Activated CD8-positive, alpha-beta memory T cell treated with anti-CD3 and anti-CD28 coated beads, Interleukin-2, amount 50 U/mL, for 4 hours (primary cell): ENCODE measurements around the gene FGF2.
"Not testable (repeated sequence)": the region's sequence is repeated elsewhere in the genome, so short reads cannot be mapped to it uniquely, and the experiment has no call there.

Experiments
- DNase-seq: peaks from one replicate; pipeline ENCODE4 v3.0.0-alpha.2; 2020

FGF2 gene

DNA sequence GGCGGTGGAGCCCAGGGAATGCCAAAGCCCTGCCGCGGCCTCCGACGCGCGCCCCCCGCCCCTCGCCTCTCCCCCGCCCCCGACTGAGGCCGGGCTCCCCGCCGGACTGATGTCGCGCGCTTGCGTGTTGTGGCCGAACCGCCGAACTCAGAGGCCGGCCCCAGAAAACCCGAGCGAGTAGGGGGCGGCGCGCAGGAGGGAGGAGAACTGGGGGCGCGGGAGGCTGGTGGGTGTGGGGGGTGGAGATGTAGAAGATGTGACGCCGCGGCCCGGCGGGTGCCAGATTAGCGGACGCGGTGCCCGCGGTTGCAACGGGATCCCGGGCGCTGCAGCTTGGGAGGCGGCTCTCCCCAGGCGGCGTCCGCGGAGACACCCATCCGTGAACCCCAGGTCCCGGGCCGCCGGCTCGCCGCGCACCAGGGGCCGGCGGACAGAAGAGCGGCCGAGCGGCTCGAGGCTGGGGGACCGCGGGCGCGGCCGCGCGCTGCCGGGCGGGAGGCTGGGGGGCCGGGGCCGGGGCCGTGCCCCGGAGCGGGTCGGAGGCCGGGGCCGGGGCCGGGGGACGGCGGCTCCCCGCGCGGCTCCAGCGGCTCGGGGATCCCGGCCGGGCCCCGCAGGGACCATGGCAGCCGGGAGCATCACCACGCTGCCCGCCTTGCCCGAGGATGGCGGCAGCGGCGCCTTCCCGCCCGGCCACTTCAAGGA is at the start of gene FGF2:
FGF2 (plus strand) TSS at position 279 of the 705 bp plus-strand sequence; CDS start at position 623, 344 bp downstream.
- DNase-seq, result no peak

DNA sequence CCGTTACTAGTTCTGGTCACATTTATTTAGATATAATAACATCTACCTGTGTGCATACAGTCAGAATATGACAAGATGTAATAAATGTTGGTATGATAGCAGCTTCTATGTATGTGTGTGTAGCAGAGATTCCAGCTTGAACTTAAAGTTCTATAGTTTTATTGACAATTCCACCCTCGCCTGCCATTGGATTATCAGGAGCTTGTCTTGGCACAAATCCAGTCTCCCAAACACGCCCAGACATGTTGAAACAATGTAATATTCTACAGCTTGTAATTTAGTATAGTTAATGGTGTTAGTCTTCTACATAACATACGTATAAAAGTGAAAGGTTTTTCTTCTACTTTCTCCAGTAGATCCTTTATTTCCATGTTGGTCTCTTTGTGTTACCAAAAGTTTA is 49.7 kb upstream of the FGF2 start:
- DNase-seq, result no peak

- DNase-seq, result no peak
Observed at GRCh38 chr4:122777846-122778673, 48.6 kb upstream of the FGF2 start.

- no peak for DNase-seq
Observed at GRCh38 chr4:122781486-122781885, 45.1 kb upstream of the FGF2 start.

DNA sequence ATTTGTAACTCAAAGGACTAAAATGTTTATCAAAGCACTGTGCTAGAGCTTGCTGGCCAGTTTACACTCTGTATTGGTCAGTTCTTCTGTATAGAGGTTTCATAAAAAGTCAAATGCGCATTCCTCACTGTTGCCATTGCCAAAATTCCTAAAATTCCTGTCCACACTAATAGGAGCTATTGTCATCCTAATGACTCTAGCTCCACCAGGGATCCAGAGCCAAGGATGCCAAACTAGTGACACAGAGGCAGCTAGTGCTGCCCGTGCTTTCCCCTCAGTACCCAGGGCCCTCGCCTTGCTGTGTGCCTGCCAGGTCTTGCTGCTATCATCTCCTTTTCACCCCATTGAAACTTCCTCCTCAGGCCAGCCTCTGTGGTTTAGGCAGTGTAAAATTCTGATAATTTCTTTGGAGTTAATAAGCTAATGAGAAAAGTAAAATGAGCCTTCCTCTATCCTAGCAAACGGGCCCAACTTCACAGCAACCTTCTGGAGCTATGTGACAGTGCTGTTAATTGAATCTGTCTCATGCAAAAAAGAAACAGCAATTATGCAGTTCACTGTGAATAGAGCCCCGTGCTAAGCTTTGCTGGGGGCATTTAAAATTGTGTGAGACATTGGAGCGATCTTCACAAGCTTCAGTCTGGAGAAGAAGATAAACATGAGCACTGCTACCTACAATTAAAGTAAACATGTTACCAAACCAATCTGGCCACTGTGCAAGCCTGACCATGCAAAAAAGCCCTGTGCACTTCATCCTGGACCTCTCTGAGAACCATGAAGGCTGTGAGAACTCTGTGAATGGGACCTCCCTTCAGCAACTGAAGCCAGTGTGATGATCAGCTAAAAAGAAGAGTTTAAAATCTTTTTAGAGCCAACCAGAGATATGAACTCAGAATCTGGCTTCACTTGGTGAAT is 43.1 kb upstream of the FGF2 start:
- DNase-seq, result no peak

DNA sequence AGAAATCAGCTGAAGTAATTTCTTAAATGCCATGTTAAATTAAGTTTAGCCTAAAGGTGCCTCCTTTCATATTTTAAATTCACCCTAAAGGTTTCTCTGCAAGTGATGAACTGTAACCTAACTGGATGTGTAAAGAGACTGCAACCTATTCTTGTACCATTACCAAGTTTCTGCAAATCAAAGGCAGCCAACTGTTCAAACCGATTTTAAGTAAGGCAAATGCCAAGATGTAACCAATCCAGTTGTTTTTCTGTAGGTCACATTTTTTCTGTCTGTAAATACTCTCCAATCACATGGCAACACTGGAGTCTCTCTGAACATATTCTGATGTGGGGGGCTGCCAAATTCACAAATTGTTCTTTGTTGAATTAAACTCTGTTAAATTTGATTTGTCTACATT is 42.4 kb upstream of the FGF2 start:
- DNase-seq, result no peak

DNA sequence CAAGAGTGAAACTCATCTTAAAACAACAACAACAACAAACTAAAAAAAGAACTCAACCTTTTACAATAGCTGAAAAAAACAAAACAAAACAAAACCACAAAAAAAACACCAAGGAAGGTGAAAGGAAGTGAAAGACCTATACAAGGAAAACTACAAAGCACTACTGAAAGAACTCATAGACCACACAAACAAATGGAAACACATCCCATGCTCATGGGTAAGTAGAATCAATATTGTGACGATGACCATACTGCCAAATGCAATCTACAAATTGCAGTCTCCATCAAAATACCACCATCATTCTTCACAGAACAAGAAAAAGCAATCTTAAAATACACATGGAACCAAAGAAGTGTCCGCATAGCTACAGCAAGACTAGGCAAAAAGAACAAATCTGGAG is 41.5 kb upstream of the FGF2 start:
- no peak for DNase-seq

DNA sequence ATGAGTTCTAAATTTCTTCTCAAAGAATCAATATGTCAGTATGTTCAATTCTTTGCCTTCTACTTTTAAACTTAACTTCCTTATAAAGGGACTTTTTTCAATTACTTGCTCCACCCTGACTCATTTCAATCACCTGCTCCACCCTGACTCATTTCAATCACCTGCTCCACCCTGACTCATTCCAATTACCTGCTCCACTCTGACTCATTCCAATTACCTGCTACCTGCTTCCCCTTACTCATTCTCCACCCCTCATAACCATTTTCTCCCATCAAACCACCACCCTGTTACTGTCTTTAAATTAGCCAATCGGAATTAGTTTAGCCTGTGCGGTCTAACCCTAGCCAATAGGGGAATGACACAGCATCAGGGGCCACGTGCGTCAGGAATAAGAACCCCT is 40.3 kb upstream of the FGF2 start:
- not testable (repeated sequence) for DNase-seq

DNA sequence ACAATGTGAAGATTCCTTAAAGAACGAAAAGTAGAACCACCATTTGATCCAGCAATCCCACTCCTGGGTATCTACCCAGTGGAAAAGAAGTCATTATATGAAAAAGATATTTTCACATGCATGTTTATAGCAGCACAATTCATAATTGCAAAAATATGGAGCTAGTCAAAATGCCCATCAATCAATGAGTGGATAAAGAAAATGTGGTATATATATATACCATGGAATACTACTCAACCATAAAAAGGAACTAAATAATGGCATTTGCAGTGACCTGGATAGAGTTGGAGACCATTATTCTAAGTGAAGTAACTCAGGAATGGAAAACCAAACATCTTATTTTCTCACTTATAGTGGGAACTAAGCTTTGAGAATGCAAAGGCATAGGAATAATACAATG is 39.7 kb upstream of the FGF2 start:
- not testable (repeated sequence) for DNase-seq

DNA sequence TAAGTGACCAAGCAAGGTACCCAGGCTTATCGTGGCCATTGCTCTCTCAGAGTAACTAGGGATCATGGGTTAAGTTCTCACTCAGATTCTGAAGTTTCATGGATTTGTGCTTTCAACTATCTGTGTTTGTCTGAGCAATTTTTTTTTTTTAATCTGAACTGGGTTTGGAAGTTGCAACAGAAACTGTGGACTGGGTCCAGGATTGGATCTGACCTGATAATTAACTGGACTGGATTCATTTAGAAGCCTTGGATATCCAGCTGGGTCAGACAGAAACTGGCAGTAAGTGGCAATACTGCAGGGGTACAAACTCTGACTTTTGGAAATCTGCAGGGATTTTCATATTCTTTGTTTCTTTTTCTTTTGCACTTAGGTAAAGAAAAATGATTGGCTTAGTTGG is 38.7 kb upstream of the FGF2 start:
- DNase-seq, result no peak

GRCh38 chr4:122788935-122789334 is 37.7 kb upstream of the FGF2 start:
- no peak for DNase-seq

DNA sequence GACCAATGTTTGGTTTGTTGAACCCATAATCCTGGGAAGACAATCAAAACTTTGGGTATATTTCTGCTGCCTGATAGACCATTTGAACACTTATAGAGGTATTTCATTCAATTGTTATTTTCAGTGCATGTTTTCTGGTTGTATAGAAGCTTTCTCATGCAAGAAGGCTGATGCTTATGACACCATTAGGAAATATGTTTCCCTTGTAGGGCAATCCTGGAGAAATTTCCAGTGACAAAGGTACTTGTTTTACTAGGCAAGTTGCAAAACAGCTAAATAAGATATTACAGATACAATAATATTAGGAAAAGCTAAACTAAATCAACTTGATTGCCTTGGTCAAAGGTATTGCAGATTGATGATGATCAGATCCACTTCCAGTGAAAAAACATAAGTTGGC is 32.8 kb upstream of the FGF2 start:
- DNase-seq, result no peak

DNA sequence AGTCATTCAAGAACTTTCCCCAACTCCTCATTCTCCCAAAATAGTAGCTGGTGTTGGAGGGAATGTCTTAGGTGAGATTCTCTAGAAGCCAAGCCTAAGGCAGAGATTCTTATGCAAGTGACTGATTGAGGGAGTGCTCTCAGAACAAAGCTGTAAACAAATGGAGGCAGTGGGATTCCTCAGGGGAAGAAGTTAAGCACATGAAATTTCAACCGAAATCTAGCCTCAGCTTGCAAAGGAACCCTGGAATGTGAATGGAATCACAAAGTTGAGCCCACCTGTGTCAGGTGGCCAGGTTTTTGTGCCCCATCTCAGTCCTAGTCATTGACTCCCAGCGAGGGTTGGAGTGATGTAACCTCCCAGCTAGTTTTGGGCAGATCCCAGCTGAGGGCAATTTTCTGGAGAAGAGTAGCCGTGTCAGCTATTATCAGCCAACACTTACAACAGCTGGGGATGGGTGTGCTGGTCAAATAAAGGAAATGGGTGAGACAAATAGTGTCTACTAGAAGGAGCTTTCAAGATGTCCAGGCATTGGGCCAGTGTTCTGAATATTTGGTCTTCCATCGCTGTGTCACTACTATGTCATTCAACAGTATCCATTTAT is 29.7 kb upstream of the FGF2 start:
- no peak for DNase-seq

DNA sequence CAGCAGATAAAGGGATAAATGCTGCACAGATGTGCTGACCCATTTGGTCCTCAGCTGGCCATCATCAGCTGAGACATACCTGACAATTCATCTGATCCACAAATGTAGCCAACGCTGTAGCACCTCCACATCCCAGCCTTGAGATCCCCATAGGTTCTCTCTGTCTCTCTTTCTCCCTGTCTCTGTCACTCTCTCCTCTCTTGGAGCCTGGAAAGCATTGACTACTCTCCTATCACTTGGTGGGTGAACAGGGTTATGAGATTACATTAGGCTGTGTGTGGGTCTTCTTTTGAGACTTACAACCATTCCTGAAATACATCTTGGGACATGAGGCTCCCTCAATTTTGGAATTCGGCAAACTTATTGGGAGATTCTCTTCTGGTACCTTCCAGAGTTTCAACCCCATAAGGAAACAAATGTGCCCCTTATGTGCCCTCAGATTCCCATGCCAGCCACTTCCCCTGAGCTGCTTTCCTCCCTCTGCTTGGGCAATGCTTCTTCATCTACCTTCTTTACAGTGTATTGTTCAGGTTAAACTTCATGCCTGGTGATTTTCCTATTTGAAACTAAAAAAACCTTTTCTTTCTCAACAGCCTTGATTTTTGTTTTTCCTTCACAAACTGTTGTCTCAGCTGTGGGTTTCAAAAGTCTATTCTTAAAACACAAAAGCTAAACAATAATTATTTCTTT is 29.1 kb upstream of the FGF2 start:
- no peak for DNase-seq

- DNase-seq, result no peak
Observed at GRCh38 chr4:122798101-122798500, 28.5 kb upstream of the FGF2 start.

DNA sequence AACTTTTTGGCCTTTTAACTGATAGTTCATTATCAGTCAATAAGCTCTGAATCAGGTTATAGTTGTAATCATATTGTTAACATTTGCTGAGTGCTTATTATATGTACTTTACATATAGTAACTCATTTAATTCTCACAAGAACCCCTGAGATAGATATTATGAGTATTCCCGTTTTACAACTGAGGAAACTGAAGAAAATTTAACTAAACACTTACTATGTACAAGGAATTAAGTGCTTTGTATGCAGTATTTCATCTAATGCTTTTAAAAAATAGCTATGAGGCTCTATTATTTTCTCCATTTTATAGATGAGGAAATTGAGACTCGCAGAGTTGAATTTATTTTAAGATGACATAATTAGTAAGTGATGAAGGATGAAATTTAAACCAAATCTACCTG is 27.7 kb upstream of the FGF2 start:
- no peak for DNase-seq

DNA sequence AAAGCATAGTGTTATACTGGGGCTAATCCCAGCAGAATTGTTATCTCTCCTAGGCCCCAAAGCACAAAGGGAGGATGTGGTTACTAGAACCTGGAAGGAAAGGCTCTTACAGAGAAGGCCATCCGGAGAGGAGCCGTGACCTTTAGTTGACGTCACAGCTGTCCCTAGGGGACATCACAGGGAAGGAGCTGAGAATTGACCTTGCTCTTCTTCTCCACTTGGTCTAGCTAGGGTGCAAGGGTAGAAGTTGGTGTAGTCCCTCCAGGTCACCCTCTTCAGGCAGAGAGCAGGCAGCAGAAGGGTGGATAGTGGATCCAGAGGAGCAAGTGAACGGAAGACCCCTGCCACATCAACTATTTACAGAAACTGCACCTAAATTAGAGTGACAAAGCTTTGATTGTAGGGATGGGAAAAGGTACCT is 22.8 kb upstream of the FGF2 start:
- DNase-seq, result no peak

DNA sequence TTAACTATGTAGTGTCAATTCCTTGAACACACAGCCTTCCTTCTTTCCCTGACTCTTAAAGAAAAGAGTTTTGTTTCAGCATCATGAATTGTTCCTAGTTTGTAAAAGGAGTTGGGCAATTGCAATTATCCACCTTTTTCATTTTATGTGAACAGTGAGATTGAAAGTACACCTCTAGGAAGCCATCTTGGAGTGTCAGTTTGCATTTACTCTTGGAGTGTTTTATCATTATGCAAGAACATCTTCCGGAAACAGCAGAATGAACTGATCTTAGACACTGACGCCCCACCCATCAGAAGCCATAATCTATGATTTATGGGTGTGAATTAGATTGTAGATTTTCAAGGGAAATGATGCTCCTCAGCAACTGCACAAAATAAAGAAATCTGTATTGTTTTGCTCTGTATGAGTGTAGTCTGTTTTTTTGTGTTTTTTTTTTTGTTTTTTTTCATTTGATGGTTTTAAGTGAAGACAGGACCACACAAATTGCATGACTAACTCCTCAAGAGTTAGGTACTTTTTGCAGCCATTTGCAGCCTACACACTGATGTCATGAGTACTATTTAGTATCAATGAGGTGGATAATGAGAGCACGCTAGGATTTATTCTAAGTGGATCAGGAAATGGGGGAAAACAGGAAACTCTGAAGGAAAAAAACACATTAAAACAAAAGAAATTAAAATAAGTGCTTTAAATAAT is 19.5 kb upstream of the FGF2 start:
- no peak for DNase-seq

- no peak for DNase-seq
Observed at GRCh38 chr4:122810669-122811068, 16.0 kb upstream of the FGF2 start.

DNA sequence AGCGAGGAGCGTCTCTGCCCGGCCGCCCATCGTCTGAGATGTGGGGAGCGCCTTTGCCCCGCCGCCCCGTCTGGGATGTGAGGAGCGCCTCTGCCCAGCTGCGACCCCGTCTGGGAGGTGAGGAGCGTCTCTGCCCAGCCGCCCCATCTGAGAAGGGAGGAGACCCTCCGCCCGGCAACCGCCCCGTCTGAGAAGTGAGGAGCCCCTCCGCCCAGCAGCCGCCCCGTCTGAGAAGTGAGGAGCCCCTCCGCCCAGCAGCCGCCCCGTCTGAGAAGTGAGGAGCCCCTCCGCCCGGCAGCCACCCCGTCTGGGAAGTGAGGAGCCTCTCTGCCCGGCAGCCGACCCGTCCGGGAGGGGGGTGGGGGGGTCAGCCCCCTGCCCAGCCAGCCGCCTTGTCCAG is 14.8 kb upstream of the FGF2 start:
- not testable (repeated sequence) for DNase-seq

DNA sequence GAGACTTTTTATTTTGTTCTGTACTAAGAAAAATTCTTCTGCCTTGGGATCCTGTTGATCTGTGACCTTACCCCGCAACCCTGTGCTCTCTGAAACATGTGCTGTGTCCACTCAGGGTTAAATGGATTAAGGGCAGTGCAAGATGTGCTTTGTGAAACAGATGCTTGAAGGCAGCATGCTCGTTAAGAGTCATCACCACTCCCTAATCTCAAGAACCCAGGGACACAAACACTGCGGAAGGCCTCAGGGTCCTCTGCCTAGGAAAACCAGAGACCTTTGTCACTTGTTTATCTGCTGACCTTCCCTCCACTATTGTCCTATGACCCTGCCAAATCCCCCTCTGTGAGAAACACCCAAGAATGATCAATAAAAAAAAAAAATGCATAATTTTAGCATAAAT is 13.8 kb upstream of the FGF2 start:
- not testable (repeated sequence) for DNase-seq

DNA sequence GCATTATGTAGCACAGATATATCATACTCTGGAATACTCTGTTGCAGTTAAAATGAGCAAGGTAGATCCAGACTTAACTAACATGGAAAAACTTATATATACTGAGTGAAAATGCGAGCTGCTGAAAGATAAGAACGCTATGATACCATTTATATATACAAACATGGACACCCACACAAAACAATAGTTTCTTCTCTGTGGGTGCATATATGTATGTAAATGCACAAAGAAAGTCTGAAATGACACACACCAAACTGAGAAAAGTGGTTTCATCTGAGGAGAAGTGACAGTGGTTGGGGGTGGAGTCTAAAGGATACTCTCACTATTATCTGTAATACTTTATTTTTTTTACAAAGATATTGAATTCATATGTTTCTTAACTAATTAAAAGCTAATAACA is 12.2 kb upstream of the FGF2 start:
- DNase-seq, result no peak
